HG02973 (cell line): ENCODE results near the gene FHIT.
A peak's percentile ranks its signal among the peaks of the same experiment; 100 is the strongest.

Source experiments
- ATAC-seq: cut with Tn5 transposase; IDR thresholded peaks from one replicate; pipeline ENCODE4 v1.9.1; 2021; ENCODE audit warnings: moderate library complexity; ENCODE audit not compliant: unreplicated experiment

Gene FHIT

GRCh38 chr3:59994732-59995304 lies 1256.4 kb downstream of the FHIT start:
- no peak for ATAC-seq

DNA sequence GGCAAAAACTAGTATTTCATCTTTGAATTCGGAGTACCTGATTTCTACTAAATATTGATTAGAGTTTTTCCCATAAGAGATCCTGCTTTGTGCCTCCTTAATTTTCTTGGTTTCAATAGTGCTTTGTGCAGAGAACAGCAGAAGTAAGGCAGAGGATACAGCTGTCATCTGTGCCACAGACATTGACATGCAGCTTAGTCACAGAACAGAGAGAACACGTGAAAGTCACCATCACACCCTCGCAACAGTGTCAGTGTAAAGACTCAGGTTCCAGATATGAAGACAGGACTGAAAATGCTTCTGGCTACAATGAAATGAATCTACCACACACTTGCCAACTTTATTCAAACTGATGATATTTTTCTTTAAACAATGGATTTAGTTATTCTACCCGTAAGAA lies 1258.7 kb downstream of the FHIT start:
- no peak for ATAC-seq

GRCh38 chr3:59990915-59991314 lies 1260.3 kb downstream of the FHIT start:
- no peak for ATAC-seq

DNA sequence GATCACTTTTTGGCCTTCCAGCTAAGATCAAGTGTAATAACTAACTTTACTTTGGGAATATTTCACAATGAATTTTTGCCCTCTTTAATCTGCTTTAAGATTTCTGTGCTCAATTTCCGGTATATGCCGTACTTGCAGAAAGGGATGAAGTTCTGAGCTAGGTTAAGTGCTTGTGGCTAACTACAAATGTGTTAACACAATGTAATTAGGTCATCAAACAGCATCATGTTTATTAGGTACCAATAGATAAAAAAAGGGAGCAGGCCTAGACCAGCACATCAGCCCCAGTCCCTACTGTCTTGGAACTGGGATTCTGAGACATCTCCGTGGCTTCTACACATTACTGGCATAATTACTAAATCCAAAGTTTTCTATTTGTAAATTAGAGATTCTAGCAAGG lies 1268.7 kb downstream of the FHIT start:
- ATAC-seq, result no peak

GRCh38 chr3:59981377-59981776 lies 1269.9 kb downstream of the FHIT start:
- ATAC-seq, result no peak

DNA sequence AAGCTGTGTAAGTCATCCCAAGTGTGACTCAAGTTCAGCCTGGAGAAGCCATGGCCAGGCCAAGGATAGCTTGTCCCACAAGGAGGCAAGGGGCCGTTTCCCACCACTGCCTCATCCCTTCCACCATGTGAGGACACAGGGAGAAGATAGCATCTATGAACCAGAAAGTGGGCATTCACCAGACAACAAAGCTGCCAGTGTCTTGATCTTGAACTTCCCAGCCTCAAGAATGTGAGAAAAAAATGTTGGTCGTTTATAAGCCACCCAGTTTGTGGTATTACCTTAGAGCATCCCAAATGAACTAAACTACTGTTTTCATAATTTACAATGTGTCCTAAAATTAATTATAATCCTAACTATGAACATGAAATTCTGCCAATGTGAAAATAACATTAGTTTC lies 1270.7 kb downstream of the FHIT start:
- ATAC-seq, result no peak

GRCh38 chr3:59979542-59979941 lies 1271.7 kb downstream of the FHIT start:
- ATAC-seq, result no peak

- ATAC-seq, result peak; percentile 83
These were observed 1272.3 kb downstream of the FHIT start for GRCh38 chr3:59978979-59979378.

GRCh38 chr3:59970796-59971195 lies 1280.5 kb downstream of the FHIT start:
- no peak for ATAC-seq

- no peak for ATAC-seq
These were observed 1280.9 kb downstream of the FHIT start for GRCh38 chr3:59970376-59970775.

GRCh38 chr3:59968513-59969045 lies 1282.7 kb downstream of the FHIT start:
- ATAC-seq, result no peak

DNA sequence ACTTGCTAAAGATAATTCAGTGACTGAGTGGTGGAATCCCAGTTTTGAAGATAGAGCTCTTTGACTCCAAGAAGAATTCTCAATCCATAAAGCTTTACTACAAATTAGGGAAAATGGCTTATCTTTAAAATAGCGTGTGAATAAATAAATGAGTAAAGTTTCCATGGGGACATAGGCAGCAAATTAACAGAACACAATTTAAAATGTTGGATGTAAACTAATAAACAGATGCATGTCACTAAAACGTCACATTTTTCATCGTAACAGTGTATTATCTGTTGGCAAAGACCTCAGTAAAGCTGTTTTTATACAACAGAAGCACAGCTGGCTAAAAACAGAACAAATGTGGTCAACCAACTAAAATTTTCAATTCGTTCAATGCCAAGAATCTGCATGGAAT lies 1287.6 kb downstream of the FHIT start:
- no peak for ATAC-seq

DNA sequence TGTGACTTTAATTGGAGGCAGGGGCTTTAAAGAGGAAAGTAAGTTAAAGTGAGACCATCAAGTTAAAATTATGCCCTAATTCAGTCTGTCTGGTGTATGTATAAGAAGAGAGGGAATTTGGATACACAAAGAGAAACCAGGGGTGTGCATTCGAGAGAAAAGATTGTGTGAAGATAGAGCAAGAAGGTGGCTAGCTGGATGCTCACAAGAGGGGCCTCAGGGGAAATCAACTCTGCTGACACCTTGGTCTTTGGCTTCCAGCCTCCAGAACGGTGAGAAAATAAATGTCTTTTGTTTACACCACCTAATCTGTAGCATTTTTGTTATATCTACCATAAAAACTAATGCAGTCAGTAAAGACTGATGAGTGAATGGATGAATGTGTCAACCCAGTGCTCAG lies 1294.1 kb downstream of the FHIT start:
- ATAC-seq, result no peak

DNA sequence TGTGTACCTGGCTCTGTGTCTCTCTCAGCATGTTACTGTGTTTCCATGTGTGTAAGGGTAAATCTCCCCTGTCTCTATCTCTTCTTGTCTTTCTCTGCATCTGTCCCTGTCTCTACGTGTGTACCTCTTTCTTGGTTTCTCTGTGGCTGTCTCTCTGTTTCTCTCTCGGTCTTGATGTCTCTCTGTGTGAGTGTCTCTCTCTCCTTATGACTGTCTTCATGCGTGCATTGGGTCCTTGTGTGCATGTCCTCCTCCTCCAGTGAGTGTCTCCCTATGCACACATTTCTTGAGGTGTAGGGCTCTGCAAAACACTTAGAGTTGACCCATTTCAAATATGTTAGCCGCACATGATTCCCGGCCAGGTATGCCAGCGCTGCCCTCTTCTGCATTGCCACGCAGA lies 1298.1 kb downstream of the FHIT start:
- ATAC-seq, result no peak

DNA sequence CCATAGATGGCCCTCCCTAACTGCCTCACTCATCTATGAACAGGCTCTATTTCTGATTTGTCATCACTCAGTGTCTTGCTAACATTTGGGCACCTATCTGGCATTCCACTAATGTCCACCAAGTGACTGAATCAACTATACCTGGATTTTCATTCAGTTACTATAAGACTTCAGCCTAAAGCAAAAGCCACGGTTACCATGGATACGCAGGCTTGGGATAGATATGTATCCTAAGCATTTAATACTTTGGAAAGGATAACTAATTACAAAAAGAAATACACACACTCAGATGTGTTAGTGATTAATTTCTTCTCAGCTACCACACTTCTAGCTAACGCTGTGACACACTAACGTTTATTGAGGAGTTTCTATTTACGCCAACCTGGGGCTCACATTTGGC lies 1301.9 kb downstream of the FHIT start:
- ATAC-seq, result no peak

GRCh38 chr3:59946401-59946800 lies 1304.9 kb downstream of the FHIT start:
- ATAC-seq, result no peak

GRCh38 chr3:59940718-59941117 lies 1310.5 kb downstream of the FHIT start:
- no peak for ATAC-seq

- no peak for ATAC-seq
These were observed 1311.3 kb downstream of the FHIT start for GRCh38 chr3:59939826-59940426.

DNA sequence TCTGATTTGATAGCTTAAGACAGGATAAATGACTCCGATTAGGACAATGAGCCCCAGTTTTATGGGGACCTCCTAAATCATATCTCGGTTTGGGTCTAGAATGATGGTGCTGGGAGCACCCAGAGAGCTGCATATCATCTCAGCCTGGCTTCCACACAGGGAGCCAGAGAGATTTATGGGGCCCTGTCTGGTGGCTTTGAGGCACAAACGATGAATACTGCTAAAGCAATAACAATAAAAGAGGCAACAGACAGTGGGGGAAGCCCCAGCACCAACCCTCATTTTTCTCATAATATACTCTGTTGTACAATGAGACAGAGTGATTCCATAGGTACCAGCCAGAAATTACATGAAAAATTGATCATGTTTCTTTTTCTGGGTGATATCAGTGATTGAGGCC lies 1312.4 kb downstream of the FHIT start:
- no peak for ATAC-seq

DNA sequence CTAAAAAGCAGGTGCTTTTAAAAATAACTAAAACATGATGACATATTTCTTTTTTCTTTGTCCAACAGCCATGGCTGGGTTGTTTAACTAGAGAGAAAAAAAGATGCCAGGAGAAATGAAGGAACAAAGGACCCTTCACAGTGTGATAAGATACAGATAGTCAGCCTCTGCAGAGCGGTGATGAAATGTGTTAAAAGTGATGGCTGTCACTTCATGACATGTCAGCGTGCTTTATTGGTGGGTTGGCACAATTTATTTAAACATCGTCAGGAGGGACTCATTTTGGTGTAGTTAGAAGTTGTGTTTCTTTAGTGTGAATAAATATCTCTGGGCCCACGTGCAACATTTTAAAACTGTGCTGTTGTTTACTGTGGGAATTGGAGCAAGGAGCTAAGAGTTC lies 1314.1 kb downstream of the FHIT start:
- no peak for ATAC-seq

DNA sequence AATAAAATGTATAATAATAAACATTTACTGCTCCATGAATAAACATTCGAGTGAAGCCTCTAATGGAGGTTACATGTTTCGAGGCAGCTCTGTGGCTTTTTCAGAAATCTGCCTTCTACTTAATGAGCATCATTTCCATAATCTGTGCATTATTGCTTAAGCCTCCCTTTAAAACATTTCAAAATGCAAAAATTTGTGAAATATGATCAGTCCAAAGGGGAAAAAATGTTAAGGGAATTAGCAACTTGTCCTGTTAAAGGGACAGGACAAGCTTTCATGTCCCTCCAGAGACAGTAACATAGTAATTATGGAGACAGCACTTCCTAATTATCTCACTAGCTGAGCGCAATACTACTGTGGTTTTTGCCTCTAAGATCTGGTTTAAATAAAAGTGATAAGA lies 1314.8 kb downstream of the FHIT start:
- ATAC-seq, result no peak

- ATAC-seq, result peak; percentile 100
These were observed 1316.2 kb downstream of the FHIT start for GRCh38 chr3:59935025-59935424.

DNA sequence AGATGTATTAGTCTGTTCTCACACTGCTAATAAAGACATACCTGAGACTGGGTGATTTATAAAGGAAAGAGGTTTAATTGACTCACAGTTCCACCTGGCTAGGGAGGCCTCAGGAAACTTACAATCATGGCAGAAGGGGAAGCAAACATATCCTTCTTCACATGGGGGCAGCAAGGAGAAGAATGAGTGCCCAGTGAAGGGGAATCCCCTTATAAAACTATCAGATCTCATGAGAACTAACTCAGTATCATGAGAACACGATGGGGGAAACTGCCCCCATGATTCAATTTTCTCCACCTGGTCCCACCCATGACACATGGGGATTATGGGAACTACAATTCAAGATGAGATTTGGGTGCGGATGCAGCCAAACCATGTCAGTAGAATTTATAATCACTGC lies 1316.7 kb downstream of the FHIT start:
- peak; percentile 10 for ATAC-seq
